HG03025 (cell line): ENCODE measurements around the gene SH3BP1.

ENCODE experiments used
- ATAC-seq: cut with Tn5 transposase; IDR thresholded peaks from one replicate; pipeline ENCODE4 v1.9.1; 2021; ENCODE audit warnings: mild to moderate bottlenecking, moderate library complexity; ENCODE audit not compliant: unreplicated experiment, low FRiP score

Gene SH3BP1

GRCh38 chr22:37632174-37633088, 7.0 kb upstream of the SH3BP1 start:
- ATAC-seq = no peak

DNA sequence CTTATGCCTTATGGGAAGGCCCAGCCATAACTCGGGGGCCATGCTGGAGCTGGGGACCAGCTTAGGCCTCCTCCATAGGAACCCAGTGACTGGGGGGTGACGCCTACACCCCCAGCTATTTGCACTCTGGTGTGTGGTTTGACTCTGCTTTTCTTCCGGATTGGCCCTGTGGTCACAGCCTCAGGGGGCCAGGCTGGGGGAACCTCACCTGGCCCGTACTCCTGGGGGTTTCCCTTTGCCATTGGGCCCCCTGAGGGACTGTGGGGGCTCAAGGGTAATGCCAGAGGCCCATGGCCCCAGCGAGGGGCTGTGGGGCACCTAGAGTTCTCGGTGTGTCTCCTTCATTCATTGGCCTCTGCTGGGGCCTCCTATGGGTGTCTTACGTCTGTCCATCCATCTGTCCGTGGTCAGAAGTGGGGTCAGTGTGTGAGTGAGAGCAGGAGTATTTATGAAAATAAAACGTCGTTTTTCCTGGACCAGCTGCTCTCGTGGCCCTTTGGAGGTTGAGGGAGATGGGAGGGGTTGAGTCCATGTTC, 6.3 kb upstream of the SH3BP1 start:
- ATAC-seq = peak; percentile 28

- peak; percentile 33 for ATAC-seq
Measured at GRCh38 chr22:37633625-37634416, 5.6 kb upstream of the SH3BP1 start.

- no peak for ATAC-seq
Measured at GRCh38 chr22:37634417-37634924, 5.0 kb upstream of the SH3BP1 start.

- ATAC-seq = no peak
Measured at GRCh38 chr22:37635157-37635556, 4.3 kb upstream of the SH3BP1 start.

DNA sequence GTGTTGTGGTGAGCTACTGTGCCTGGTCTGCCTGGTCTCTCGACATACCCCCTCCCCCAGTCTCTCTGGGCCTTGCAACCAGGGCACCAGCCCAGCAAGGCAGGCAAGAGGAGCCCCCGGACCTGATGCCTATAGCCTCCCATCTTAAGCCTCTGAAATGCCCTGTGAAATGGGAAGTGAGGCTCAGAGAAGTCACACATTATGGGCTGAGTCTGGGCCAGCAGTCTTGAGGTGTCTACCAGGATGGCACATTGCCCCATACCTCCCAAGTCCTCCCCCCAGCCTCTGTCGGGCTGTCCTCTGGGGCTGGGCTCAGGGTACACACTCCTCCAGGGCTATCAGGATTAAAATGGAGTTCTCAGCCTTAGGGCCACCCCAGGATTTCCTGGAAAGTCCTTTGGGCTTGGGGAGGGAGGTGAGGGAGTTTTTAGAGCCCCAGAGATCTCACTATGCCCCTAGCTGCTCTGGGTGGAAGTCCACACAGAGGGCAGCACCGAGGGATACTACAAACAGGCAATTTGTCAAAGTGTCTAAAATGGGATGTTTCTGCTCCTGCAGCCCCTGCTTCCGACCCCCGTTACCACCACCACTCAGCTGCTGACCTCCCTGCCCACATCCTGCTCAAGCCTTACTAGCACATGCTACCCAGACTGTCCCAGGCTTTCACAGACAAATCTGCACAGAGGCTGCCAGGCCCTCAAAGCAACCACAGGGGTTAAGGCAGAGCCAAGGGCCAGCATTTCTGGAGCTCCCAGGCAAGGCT, 3.1 kb upstream of the SH3BP1 start:
- ATAC-seq = no peak

DNA sequence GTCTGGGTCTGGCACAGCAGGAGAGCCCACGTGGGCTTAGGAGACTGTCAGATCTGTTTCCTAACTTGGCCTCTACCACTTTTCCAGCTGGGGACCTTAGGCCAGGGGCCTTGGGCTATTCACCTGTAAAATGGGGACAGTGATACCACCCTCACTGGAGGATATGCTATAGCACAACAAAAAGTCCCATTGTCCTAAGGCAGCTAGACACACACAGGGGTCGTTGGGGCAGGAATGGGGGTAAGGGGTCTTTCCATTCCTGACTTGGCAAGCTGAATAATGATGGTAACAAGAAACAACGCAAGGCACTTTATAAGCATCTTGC, 2.6 kb upstream of the SH3BP1 start:
- ATAC-seq = no peak

DNA sequence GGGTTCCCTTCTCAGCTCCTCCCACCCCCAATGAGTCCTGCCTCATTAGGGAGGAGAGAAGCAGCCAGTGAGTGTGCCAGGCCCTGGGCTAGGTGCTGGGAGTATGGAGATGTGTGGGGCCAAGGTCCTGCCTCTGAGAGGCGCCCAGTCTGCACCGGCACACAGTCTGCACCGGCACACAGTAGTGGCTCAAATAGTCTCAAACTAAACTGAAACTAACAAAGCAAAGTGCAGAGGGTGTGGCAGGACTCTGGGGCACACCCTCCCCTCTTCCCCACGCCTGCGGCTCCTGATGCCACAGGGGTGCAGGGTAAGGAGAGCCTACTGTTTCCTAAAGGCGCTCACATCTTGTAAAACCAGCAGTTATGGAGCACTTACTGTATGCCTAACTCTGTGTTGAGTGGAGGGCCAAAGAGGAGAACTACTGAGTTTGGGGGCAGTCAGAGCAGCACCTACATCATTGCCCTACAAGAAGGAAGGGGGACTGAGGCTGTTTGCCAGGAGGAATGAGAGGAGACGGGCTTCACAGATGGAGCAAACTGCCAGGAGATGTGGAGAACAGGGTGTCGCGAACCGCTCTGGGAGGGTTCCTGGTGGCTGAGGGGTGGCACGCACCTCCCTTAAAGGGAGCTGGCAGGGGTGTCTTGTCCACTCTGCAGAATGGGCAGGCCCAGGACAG, 939 bp upstream of the SH3BP1 start:
- no peak for ATAC-seq

DNA sequence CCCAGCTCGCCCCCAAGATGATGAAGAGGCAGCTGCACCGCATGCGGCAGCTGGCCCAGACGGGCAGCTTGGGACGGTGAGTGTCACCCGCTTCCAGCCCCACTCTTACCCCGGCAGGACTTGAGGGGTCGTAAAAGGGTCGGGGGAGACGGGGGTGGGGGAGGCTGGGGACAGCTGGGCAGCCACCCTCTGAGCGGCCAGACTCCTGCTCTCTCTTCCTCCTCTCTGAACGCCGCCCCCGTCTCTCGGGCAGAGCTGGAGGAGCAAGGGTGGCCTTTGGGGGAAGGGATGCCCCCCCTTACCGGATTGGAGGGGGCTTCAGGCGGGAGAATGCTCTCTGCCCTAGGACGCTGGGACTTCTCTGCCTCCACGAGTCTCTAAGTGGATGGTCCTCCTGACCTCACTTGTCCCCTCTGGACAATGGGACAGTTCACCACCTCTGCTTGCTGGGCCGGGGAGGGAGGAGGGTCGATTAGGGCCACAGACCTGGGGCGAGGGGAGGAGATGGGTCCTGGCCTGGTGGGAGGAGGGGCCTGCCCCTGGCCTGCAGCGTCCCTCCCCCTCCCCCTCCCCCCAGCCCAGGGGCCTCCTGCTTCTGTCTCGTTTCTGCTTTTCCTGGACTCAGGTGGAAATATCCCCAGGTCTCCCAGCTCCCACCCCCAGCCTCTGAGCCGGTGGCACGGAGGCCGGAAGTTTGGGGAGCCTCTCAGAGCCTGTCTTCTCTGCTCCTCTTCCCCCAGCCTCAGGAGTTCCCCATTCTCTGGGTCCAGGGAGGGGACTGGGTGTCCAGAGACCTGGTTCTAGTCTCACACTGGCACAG, 512 bp downstream of the SH3BP1 start:
- ATAC-seq = no peak

GRCh38 chr22:37640591-37641560, 1.4 kb downstream of the SH3BP1 start:
- ATAC-seq = no peak

DNA sequence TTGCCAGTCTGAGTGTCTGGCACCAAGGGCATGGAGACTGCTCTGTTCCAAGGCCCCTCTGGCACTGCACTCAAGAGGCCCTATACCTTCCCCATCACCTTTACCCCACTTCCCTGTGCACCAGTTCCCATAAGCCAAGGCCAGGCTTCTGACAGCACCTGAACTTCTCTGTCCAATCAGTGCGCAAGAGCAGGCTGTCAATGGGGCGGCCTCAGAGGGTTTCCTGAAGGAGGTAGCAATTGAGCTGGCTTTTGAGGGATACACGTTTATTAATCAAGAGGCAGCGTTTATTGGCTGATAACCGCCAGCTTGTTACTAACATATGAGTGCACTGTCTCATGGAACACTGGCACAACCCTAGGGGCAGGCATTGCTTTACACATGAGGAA, 2.1 kb downstream of the SH3BP1 start:
- ATAC-seq = no peak

- no peak for ATAC-seq
Measured at GRCh38 chr22:37643225-37643847, 3.9 kb downstream of the SH3BP1 start.

DNA sequence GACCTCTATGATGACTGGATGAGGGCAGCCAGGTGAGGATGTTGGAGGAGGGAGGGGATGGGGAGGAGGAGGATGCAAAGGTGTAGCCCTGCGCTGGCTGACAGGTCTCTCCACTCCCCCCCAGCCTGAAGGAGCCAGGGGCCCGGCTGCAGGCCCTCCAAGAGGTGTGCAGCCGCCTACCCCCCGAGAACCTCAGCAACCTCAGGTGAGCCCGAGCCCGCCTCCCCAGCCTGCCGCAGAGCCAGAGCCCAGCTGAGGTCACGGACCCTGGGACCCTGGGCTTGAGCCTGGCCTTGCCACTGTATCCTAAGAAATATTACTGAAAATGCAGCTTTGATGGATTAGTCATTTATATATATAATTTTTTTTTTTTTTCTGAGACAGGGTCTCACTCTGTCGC, 7.8 kb downstream of the SH3BP1 start:
- ATAC-seq = no peak

GRCh38 chr22:37647928-37648327, 8.5 kb downstream of the SH3BP1 start:
- ATAC-seq = no peak

GRCh38 chr22:37650463-37651136, 11.1 kb downstream of the SH3BP1 start:
- ATAC-seq = no peak

GRCh38 chr22:37654563-37655251, 15.2 kb downstream of the SH3BP1 start:
- no peak for ATAC-seq

DNA sequence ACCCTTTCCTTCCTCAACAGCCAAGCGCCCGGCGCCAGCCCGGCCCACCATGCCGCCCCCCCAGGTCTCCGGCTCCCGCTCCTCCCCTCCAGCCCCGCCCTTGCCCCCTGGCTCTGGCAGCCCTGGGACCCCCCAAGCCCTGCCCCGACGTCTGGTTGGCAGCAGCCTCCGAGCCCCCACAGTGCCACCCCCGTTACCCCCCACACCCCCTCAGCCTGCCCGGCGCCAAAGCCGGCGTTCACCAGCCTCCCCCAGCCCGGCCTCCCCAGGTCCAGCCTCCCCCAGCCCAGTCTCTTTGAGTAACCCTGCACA, 15.7 kb downstream of the SH3BP1 start:
- ATAC-seq = no peak
